Measurements from ENCODE around the gene FGGY. TPM values are rescaled to one million over a fixed set of nuclear protein-coding genes. Genes with fewer than 3 reads are reported as not detected.

FGGY gene
- total and polyA plus RNA-seq, 8 donors, result 6.2 to 27.0 (median 16.0) TPM

- WGBS, 2 donors, result 57 to 66% methylated on average over 3 of the region's 3 CpGs
- no peak overlapping the region for H3K4me3 ChIP-seq
- FAIRE-seq (no peak), ATAC-seq (peak in 1 of 4 donors; percentile 32), DNase-seq (no peak)
- peak overlapping the region in 2 of 4 donors; percentile 1 to 30 for H3K27ac ChIP-seq
- H3K4me1 ChIP-seq, result peaks cover 5 to 30% (median 17%) of the 10 kb centered on the region in 3 donors
- H3K27me3 ChIP-seq, result no peaks in the 10 kb centered on the region
- TF ChIP-seq CTCF (IDR thresholded peaks at IDR 0.05), result no peak
- intact Hi-C loops (cut with DNase I), result no loop called here
- H3K36me3 ChIP-seq, result no peaks in the 10 kb centered on the region
- H3K9me3 ChIP-seq, result no peaks in the 10 kb centered on the region
Measured at GRCh38 chr1:59678493-59679228, 381.8 kb downstream of the FGGY start.

- no peak for TF ChIP-seq CTCF (IDR thresholded peaks at IDR 0.05)
- H3K27me3 ChIP-seq, result no peaks in the 10 kb centered on the region
- peaks cover 5 to 18% (median 11%) of the 10 kb centered on the region in 3 donors for H3K4me1 ChIP-seq
- H3K9me3 ChIP-seq, result no peaks in the 10 kb centered on the region
- H3K36me3 ChIP-seq, result no peaks in the 10 kb centered on the region
- FAIRE-seq (no peak), DNase-seq (no peak), ATAC-seq (no peak)
- intact Hi-C loops (cut with DNase I), result loop anchor here in 1 of 3 donors (10.0 kb wide), 1 partner anchor 355 kb away; no protein-coding TSS in a partner anchor
- H3K4me3 ChIP-seq, result no peak overlapping the region
- H3K27ac ChIP-seq, result no peak overlapping the region
Measured at GRCh38 chr1:59680044-59680443, 383.1 kb downstream of the FGGY start.

- H3K27me3 ChIP-seq, result no peaks in the 10 kb centered on the region
- H3K9me3 ChIP-seq, result no peaks in the 10 kb centered on the region
- H3K27ac ChIP-seq, result no peak overlapping the region
- H3K4me3 ChIP-seq, result no peak overlapping the region
- intact Hi-C loops (cut with DNase I), result loop anchor here in 1 of 3 donors (10.0 kb wide), 1 partner anchor 358 kb away; no protein-coding TSS in a partner anchor
- FAIRE-seq, result no peak
- peak in 3 of 4 donors; percentile 18 to 59 (median 29) for ATAC-seq
- no peaks in the 10 kb centered on the region for H3K36me3 ChIP-seq
- 67 to 70% methylated on average over 5 of the region's 5 CpGs for WGBS, 2 donors
- H3K4me1 ChIP-seq, result peaks cover 0 to 7% (median 5%) of the 10 kb centered on the region in 3 donors
- no peak for DNase-seq
- TF ChIP-seq CTCF (IDR thresholded peaks at IDR 0.05), result no peak
Measured at GRCh38 chr1:59682396-59683080, 385.6 kb downstream of the FGGY start.

GRCh38 chr1:59683197-59683596 is 386.3 kb downstream of the FGGY start:
- Histone ChIP-seq H3K4me1 (peaks cover 0 to 3% (median 3%) of the 10 kb centered on the region in 3 donors), H3K36me3 (no peaks in the 10 kb centered on the region), H3K4me3 (no peak overlapping the region), H3K9me3 (no peaks in the 10 kb centered on the region), H3K27me3 (no peaks in the 10 kb centered on the region), H3K27ac (no peak overlapping the region)
- FAIRE-seq (no peak), ATAC-seq (no peak), DNase-seq (no peak)
- intact Hi-C loops (cut with DNase I), result loop anchor here in 1 of 3 donors (10.0 kb wide), 1 partner anchor 358 kb away; no protein-coding TSS in a partner anchor
- TF ChIP-seq CTCF (IDR thresholded peaks at IDR 0.05), result no peak
- WGBS, 2 donors, result 92 to 93% methylated on average over 2 of the region's 2 CpGs
